ENCODE data around the gene PDE3B.
"Not testable (repeated sequence)": the region's sequence is repeated elsewhere in the genome, so short reads cannot be mapped to it uniquely, and the experiment has no call there.

PDE3B gene

DNA sequence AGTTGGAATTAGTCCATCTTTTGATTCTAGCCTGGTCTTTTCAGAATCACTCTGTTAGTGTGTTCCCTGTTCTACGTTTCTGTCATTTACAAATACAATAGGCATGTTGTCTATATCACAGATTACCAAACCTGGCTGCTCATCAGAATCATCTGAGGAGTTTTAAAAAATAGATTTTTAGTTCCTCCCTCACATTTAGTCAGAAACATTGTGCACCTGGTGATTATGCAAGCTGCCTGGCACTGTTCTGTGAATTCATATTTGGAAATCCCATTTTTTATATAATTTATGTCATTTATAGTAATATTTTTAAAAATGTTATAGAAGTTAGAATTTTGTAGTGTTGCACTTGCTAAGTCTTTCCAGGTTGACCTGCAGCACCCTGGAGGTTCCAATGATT is 107.3 kb downstream of the PDE3B start:
- FAIRE-seq (no peak), DNase-seq (ENCODE audit: insufficient read length, low spot score) (no peak)
- TF ChIP-seq TAF1 (IDR thresholded peaks at IDR 0.05; ENCODE audit: low read depth, low read length), result no peak
- no peak for TF ChIP-seq SPI1 (IDR thresholded peaks at IDR 0.05; ENCODE audit: low read depth, low read length)
- TF ChIP-seq POU2F2 (IDR thresholded peaks at IDR 0.05; ENCODE audit: low read depth, low read length), result no peak
- no peak for TF ChIP-seq POLR2AphosphoS5 (IDR thresholded peaks at IDR 0.05; ENCODE audit: low read depth, low read length)
- no peak for TF ChIP-seq POLR2A (IDR thresholded peaks at IDR 0.05; ENCODE audit: low read depth, low read length)
- no peak for TF ChIP-seq PAX5 (IDR thresholded peaks at IDR 0.05; ENCODE audit: insufficient read depth, low read length, severe bottlenecking)

- no peak for FAIRE-seq
- no peak for TF ChIP-seq PAX5 (IDR thresholded peaks at IDR 0.05; ENCODE audit: insufficient read depth, low read length, severe bottlenecking)
These were observed 108.4 kb downstream of the PDE3B start for GRCh38 chr11:14751975-14752407.

GRCh38 chr11:14755140-14755539 is 111.5 kb downstream of the PDE3B start:
- no peak for FAIRE-seq
- DNase-seq (ENCODE audit: insufficient read length, low spot score), result no peak
- TF ChIP-seq POU2F2 (IDR thresholded peaks at IDR 0.05; ENCODE audit: low read depth, low read length) (no peak), POLR2A (IDR thresholded peaks at IDR 0.05; ENCODE audit: low read depth, low read length) (no peak), PAX5 (IDR thresholded peaks at IDR 0.05; ENCODE audit: insufficient read depth, low read length, severe bottlenecking) (no peak), TAF1 (IDR thresholded peaks at IDR 0.05; ENCODE audit: low read depth, low read length) (no peak), POLR2AphosphoS5 (IDR thresholded peaks at IDR 0.05; ENCODE audit: low read depth, low read length) (no peak), SPI1 (IDR thresholded peaks at IDR 0.05; ENCODE audit: low read depth, low read length) (no peak)

More at GRCh38 chr11:14751975-14752407, 108.4 kb downstream of the PDE3B start:
- no peak for DNase-seq (ENCODE audit: insufficient read length, low spot score)

- no peak for TF ChIP-seq POU2F2 (IDR thresholded peaks at IDR 0.05; ENCODE audit: low read depth, low read length)
- TF ChIP-seq PAX5 (IDR thresholded peaks at IDR 0.05; ENCODE audit: insufficient read depth, low read length, severe bottlenecking), result no peak
- no peak for TF ChIP-seq SPI1 (IDR thresholded peaks at IDR 0.05; ENCODE audit: low read depth, low read length)
- TF ChIP-seq TAF1 (IDR thresholded peaks at IDR 0.05; ENCODE audit: low read depth, low read length), result no peak
- no peak for TF ChIP-seq POLR2A (IDR thresholded peaks at IDR 0.05; ENCODE audit: low read depth, low read length)
- no peak for TF ChIP-seq POLR2AphosphoS5 (IDR thresholded peaks at IDR 0.05; ENCODE audit: low read depth, low read length)
- DNase-seq (ENCODE audit: insufficient read length, low spot score), result no peak
- FAIRE-seq, result no peak
These were observed 112.7 kb downstream of the PDE3B start for GRCh38 chr11:14756349-14756748.

DNA sequence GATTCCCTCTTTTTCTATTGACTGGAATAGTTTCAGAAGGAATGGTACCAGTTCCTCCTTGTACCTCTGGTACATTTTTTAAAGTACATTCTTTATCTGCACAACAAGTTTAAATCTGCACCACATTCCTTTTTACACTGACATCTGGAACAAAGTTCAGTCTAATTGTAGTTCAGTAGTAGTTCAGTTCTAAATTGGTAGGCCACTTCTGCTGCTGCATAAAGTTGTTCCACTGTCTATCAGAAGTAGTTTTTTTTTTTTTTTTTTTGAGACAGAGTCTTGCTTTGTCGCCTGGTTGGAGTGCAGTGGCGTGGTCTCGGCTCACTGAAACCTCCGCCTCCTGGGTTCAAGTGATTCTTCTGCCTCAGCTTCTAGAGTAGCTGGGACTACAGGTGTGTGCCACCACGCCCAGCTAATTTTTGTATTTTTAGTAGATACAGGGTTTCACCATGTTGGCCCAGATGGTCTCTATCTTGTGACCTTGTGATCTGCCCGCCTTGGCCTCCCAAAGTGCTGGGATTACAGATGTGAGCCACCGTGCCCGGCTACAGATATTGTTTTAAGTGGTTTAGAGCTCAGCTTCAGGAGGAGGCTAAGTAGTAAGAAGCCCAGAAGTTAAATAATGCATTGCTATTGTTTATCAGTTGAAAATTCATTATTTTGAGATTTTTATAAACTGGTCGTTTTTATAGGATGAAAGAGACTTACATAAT is 115.9 kb downstream of the PDE3B start:
- not testable (repeated sequence) for FAIRE-seq; DNase-seq (ENCODE audit: insufficient read length, low spot score)

DNA sequence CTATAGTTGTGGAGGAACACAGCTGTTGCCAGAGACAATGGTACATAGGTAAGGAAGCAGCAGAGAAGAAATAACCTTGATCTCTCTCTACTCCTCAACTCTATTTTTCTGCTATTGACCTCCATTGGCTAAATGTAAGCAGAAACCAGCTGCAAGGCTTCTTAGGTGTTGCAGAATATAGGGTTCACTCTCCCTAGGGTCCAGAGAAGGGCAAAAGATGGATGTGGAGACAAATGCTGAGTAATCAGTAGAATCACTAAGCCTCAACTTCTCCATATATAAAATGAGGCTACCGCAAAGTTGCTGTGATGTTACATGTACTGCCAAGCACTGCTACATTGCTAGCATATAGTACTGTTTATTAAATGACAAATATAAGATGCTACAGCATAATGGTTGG is 120.6 kb downstream of the PDE3B start:
- DNase-seq (ENCODE audit: insufficient read length, low spot score) (no peak), FAIRE-seq (no peak)
- TF ChIP-seq TAF1 (IDR thresholded peaks at IDR 0.05; ENCODE audit: low read depth, low read length), result no peak
- TF ChIP-seq POLR2AphosphoS5 (IDR thresholded peaks at IDR 0.05; ENCODE audit: low read depth, low read length), result no peak
- TF ChIP-seq PAX5 (IDR thresholded peaks at IDR 0.05; ENCODE audit: insufficient read depth, low read length, severe bottlenecking), result no peak
- TF ChIP-seq SPI1 (IDR thresholded peaks at IDR 0.05; ENCODE audit: low read depth, low read length), result no peak
- TF ChIP-seq POU2F2 (IDR thresholded peaks at IDR 0.05; ENCODE audit: low read depth, low read length), result no peak
- no peak for TF ChIP-seq POLR2A (IDR thresholded peaks at IDR 0.05; ENCODE audit: low read depth, low read length)

DNA sequence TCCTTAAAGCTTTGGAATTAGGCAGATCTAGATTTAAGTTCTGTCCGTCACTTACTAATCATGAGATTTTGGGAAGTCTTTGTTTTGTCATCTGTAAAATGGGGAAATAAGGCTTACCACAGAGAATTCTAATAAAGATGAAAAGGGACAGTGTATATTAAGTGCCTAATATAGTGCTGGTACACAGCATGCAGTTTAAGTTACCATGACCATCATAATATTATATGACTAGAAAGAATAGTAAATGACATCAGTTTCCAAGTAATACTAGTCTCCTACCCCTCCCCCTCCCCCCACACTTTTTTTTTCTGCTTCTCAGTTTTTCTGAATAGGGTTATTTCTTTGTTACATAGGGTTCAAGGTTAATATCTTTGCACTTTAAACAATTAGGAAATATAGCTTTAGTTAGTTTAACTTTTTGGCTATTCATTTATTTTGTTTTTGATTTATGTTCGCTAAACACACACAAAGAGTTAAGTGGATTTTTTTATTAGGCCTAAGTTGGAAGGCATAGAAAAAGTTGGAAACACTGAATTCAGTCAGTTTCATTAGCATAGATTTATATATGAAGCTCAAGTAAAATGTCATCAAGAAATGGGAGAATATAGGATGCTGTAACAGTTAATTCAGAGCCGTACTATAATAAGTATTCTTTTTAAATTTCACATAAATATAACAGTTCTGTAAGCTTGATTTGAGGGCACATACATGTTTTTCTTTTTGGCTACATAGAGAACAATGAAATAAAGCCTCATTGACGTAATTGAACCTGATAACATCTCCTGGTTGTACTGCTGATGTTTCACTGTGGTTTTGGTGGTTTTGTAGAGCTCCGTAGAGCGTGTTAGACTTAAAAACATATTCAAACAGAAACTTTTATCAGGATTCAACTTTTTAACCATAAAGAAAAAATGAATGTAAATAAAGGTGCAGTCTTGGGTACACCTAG is 121.2 kb downstream of the PDE3B start:
- FAIRE-seq (no peak), DNase-seq (ENCODE audit: insufficient read length, low spot score) (peak; percentile 2)
- no peak for TF ChIP-seq TAF1 (IDR thresholded peaks at IDR 0.05; ENCODE audit: low read depth, low read length)
- TF ChIP-seq SPI1 (IDR thresholded peaks at IDR 0.05; ENCODE audit: low read depth, low read length), result no peak
- TF ChIP-seq PAX5 (IDR thresholded peaks at IDR 0.05; ENCODE audit: insufficient read depth, low read length, severe bottlenecking), result no peak
- TF ChIP-seq POU2F2 (IDR thresholded peaks at IDR 0.05; ENCODE audit: low read depth, low read length), result no peak
- TF ChIP-seq POLR2AphosphoS5 (IDR thresholded peaks at IDR 0.05; ENCODE audit: low read depth, low read length), result no peak
- no peak for TF ChIP-seq POLR2A (IDR thresholded peaks at IDR 0.05; ENCODE audit: low read depth, low read length)

DNA sequence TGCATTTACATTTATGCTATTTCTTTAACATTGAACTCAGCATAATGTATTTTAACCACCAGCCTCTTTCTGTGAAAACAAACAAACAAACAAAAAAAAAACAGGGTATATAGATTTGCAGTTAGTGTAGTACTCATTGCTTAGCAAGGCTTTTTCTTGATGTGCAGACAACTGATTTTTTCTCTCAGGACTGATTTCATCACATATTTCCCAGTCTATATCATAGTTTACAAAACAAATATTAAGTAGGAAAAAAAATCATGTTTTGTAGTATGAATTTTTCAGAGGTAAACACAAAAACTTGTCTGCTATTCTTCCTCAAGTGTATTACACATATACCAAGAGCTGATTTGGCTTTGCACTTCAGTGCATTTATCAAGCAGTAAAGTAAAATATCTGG is 123.0 kb downstream of the PDE3B start:
- FAIRE-seq (no peak), DNase-seq (ENCODE audit: insufficient read length, low spot score) (no peak)
- TF ChIP-seq POLR2AphosphoS5 (IDR thresholded peaks at IDR 0.05; ENCODE audit: low read depth, low read length) (no peak), POLR2A (IDR thresholded peaks at IDR 0.05; ENCODE audit: low read depth, low read length) (no peak), PAX5 (IDR thresholded peaks at IDR 0.05; ENCODE audit: insufficient read depth, low read length, severe bottlenecking) (no peak), TAF1 (IDR thresholded peaks at IDR 0.05; ENCODE audit: low read depth, low read length) (no peak), SPI1 (IDR thresholded peaks at IDR 0.05; ENCODE audit: low read depth, low read length) (no peak), POU2F2 (IDR thresholded peaks at IDR 0.05; ENCODE audit: low read depth, low read length) (no peak)

GRCh38 chr11:14768526-14769188 is 125.1 kb downstream of the PDE3B start:
- FAIRE-seq (no peak), DNase-seq (ENCODE audit: insufficient read length, low spot score) (no peak)
- no peak for TF ChIP-seq TAF1 (IDR thresholded peaks at IDR 0.05; ENCODE audit: low read depth, low read length)
- peak; percentile 77 for TF ChIP-seq SPI1 (IDR thresholded peaks at IDR 0.05; ENCODE audit: low read depth, low read length)

All from GM12891 (cell line).